ENCODE results near the gene ZFYVE21. TPM values are rescaled to one million over a fixed set of nuclear protein-coding genes. Genes with fewer than 3 reads are reported as not detected.

ZFYVE21 gene
- total and polyA plus RNA-seq, 2 donors (not counting 1 experiment from before 2014, with no cell fraction given) = 84.9 to 94.5 TPM

DNA sequence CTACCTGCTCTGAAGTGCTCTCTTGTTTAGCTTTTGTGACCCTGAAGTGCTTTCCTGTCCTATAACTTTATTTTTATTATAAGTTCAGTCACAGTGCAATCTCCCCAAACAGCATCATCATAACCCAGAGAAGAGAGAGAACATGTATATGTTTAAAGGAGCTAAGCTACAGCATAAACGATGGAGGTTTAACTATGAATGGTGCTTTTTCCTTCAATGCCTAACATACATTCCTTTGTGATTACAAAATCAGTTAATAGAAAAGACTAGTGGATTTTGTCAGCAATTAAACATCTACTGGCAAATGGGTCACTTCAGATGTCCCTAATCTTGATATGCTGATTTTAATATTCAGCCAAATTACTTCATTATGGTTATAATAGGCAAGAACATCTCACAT, 46.4 kb downstream of the ZFYVE21 start:
- DNase-seq (ENCODE audit: low read depth in 2 of 2) = peak in 1 of 2 donors; percentile 29
- Histone ChIP-seq H4K20me1 (ENCODE audit: control insufficient read depth, extremely low read depth, insufficient read depth, low read length) (no peaks in the 10 kb centered on the region), H2AFZ (ENCODE audit: low read length) (no peak overlapping the region), H3K4me2 (ENCODE audit: extremely low read depth, insufficient read depth, low read length) (no peak overlapping the region), H3K9ac (ENCODE audit: insufficient read depth, low read length) (no peak overlapping the region), H3K36me3 (ENCODE audit: control insufficient read depth, insufficient read depth, low read length) (no peaks in the 10 kb centered on the region), H3K27ac (ENCODE audit: insufficient read depth, low read length) (no peak overlapping the region), H3K27me3 (ENCODE audit: control insufficient read depth, insufficient read depth, low read length) (no peaks in the 10 kb centered on the region), H3K79me2 (ENCODE audit: control insufficient read depth, insufficient read depth, low read length) (no peaks in the 10 kb centered on the region), H3K4me1 (ENCODE audit: control insufficient read depth, extremely low read depth, insufficient read depth, low read length) (no peaks in the 10 kb centered on the region), H3K9me3 (ENCODE audit: control insufficient read depth, insufficient read depth, low read depth, low read length) (no peaks in the 10 kb centered on the region), H3K4me3 (replicated peaks in 1 of 4; ENCODE audit: control extremely low read depth in 1 of 4, insufficient read depth in 1 of 4, low read depth in 3 of 4, low read length in 4 of 4) (no peak overlapping the region)
- TF ChIP-seq, protein P1, sequence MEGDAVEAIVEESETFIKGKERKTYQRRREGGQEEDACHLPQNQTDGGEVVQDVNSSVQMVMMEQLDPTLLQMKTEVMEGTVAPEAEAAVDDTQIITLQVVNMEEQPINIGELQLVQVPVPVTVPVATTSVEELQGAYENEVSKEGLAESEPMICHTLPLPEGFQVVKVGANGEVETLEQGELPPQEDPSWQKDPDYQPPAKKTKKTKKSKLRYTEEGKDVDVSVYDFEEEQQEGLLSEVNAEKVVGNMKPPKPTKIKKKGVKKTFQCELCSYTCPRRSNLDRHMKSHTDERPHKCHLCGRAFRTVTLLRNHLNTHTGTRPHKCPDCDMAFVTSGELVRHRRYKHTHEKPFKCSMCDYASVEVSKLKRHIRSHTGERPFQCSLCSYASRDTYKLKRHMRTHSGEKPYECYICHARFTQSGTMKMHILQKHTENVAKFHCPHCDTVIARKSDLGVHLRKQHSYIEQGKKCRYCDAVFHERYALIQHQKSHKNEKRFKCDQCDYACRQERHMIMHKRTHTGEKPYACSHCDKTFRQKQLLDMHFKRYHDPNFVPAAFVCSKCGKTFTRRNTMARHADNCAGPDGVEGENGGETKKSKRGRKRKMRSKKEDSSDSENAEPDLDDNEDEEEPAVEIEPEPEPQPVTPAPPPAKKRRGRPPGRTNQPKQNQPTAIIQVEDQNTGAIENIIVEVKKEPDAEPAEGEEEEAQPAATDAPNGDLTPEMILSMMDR (conservative IDR thresholded peaks at IDR 0.05 in 1 of 2, IDR thresholded peaks at IDR 0.05 in 1 of 2; ENCODE audit: low read depth in 1 of 2, low read length in 2 of 2) = no peak
- TF ChIP-seq EZH2 (IDR thresholded peaks at IDR 0.05; ENCODE audit: low read length, missing control alignments) = no peak

DNA sequence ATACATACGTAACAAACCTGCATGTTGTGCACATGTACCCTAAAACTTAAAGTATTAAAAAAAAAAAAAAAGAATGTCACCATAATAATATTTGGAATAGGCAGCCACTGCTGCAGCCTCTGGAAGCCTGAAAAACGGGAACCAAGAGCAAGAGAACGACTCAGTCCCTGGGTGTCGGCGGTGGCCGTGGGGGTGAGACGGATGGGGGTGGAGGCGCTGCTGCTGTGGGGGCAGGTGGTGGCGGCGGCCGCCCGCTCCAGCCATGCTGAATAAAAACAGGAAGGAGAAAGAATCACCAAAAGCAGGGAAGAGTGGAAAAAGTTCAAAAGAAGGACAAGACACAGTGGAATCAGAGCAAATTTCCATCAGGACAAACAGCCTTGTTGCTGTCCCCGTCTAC, 46.9 kb downstream of the ZFYVE21 start:
- no peak for DNase-seq (ENCODE audit: low read depth in 2 of 2)
- no peak overlapping the region for H2AFZ ChIP-seq (ENCODE audit: low read length)
- no peaks in the 10 kb centered on the region for H3K27me3 ChIP-seq (ENCODE audit: control insufficient read depth, insufficient read depth, low read length)
- no peak overlapping the region for H3K4me3 ChIP-seq (replicated peaks in 1 of 4; ENCODE audit: control extremely low read depth in 1 of 4, insufficient read depth in 1 of 4, low read depth in 3 of 4, low read length in 4 of 4)
- no peak overlapping the region for H3K27ac ChIP-seq (ENCODE audit: insufficient read depth, low read length)
- H3K9ac ChIP-seq (ENCODE audit: insufficient read depth, low read length) = no peak overlapping the region
- H4K20me1 ChIP-seq (ENCODE audit: control insufficient read depth, extremely low read depth, insufficient read depth, low read length) = no peaks in the 10 kb centered on the region
- H3K9me3 ChIP-seq (ENCODE audit: control insufficient read depth, insufficient read depth, low read depth, low read length) = no peaks in the 10 kb centered on the region
- no peaks in the 10 kb centered on the region for H3K36me3 ChIP-seq (ENCODE audit: control insufficient read depth, insufficient read depth, low read length)
- H3K4me2 ChIP-seq (ENCODE audit: extremely low read depth, insufficient read depth, low read length) = no peak overlapping the region
- no peak for TF ChIP-seq EZH2 (IDR thresholded peaks at IDR 0.05; ENCODE audit: low read length, missing control alignments)
- TF ChIP-seq, protein P1 (conservative IDR thresholded peaks at IDR 0.05 in 1 of 2, IDR thresholded peaks at IDR 0.05 in 1 of 2; ENCODE audit: low read depth in 1 of 2, low read length in 2 of 2) = no peak
- no peaks in the 10 kb centered on the region for H3K4me1 ChIP-seq (ENCODE audit: control insufficient read depth, extremely low read depth, insufficient read depth, low read length)
- H3K79me2 ChIP-seq (ENCODE audit: control insufficient read depth, insufficient read depth, low read length) = no peaks in the 10 kb centered on the region

DNA sequence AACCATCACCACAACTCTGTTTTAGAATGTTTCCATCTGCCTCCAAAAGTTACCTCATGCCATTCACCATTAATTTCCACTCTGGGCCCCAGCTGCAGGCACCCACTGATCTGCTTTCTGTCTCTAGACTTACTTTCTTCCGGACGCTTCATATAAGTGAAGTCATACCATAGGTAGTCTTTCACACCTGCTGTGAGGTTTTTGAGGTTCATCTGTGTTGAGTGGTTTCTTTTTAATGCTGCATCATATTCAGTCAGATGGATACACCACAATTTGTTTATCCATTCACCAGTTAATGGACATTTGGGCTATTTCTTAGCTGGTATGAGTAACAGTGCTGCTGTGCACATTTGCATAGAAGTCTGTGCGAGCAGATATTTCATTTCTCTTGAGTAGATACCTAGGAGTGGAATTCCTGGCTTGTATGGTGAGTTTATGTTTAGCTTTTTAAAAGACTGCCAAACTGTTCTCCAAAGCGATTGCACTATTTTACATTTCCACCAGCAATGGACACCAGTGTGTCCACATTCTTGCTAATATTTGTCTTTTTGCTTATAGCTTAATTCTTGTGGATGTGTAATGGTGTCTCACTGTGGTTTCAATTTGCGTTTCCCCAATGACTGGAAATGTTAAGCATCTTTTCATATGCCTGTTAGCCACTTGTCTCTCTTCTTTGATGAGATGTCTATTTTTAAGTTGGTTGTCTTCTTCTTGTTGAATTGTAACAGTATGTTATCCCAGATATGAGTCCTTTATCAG, 48.3 kb downstream of the ZFYVE21 start:
- no peak for DNase-seq (ENCODE audit: low read depth in 2 of 2)
- Histone ChIP-seq H4K20me1 (ENCODE audit: control insufficient read depth, extremely low read depth, insufficient read depth, low read length) (no peaks in the 10 kb centered on the region), H3K4me2 (ENCODE audit: extremely low read depth, insufficient read depth, low read length) (no peak overlapping the region), H3K27me3 (ENCODE audit: control insufficient read depth, insufficient read depth, low read length) (no peaks in the 10 kb centered on the region), H3K27ac (ENCODE audit: insufficient read depth, low read length) (no peak overlapping the region), H2AFZ (ENCODE audit: low read length) (no peak overlapping the region), H3K4me1 (ENCODE audit: control insufficient read depth, extremely low read depth, insufficient read depth, low read length) (no peaks in the 10 kb centered on the region), H3K4me3 (replicated peaks in 1 of 4; ENCODE audit: control extremely low read depth in 1 of 4, insufficient read depth in 1 of 4, low read depth in 3 of 4, low read length in 4 of 4) (no peak overlapping the region), H3K9me3 (ENCODE audit: control insufficient read depth, insufficient read depth, low read depth, low read length) (no peaks in the 10 kb centered on the region), H3K36me3 (ENCODE audit: control insufficient read depth, insufficient read depth, low read length) (no peaks in the 10 kb centered on the region), H3K9ac (ENCODE audit: insufficient read depth, low read length) (no peak overlapping the region), H3K79me2 (ENCODE audit: control insufficient read depth, insufficient read depth, low read length) (no peaks in the 10 kb centered on the region)
- TF ChIP-seq, protein P1 (conservative IDR thresholded peaks at IDR 0.05 in 1 of 2, IDR thresholded peaks at IDR 0.05 in 1 of 2; ENCODE audit: low read depth in 1 of 2, low read length in 2 of 2) = no peak
- TF ChIP-seq EZH2 (IDR thresholded peaks at IDR 0.05; ENCODE audit: low read length, missing control alignments) = no peak

All from fibroblast of lung (primary cell).